K562 (cell line): ENCODE data around the gene TMED8.

Source experiments
- DPF2 ChIP-seq: fragments of 450-650 bp; IDR thresholded peaks from 2 replicates; pipeline ENCODE4 v1.6.1; 2016
- IRF2 ChIP-seq: sonication (generic); formaldehyde crosslinking; IDR thresholded peaks from 2 replicates; pipeline ENCODE4 v1.8.1; 2022; ENCODE audit warnings: mild to moderate bottlenecking, missing genetic modification reagents
- KDM4B ChIP-seq, 2 experiments: fragments of 450-650 bp in 1 of 2; sonication (generic) in 1 of 2; IDR thresholded peaks; 2 replicates each; pipeline ENCODE4 v1.6.1; 2016 to 2017; ENCODE audit warnings: borderline replicate concordance in 2 of 2, antibody characterized with exemption in 1 of 2, low read depth in 1 of 2, mild to moderate bottlenecking in 1 of 2
- PHF8 ChIP-seq: fragments of 200-600 bp; sonication (generic); IDR thresholded peaks from 2 replicates; pipeline ENCODE4 v1.6.1; 2012; ENCODE audit warnings: mixed run types, mild to moderate bottlenecking, inconsistent platforms, low read length, moderate library complexity, borderline replicate concordance
- POLR2A ChIP-seq: fragments of 450-650 bp; conservative IDR thresholded peaks from 2 replicates; pipeline ENCODE4 v1.6.1; 2016
- RNF2 ChIP-seq: sonication (generic); IDR thresholded peaks from 2 replicates; pipeline ENCODE4 v1.6.1; 2016
- TAF1 ChIP-seq: IDR thresholded peaks from 2 replicates; pipeline ENCODE4 v1.6.1; 2011; ENCODE audit warnings: mild to moderate bottlenecking, low read length, moderate library complexity; ENCODE audit not compliant: insufficient read depth, control insufficient read depth, severe bottlenecking; ENCODE audit errors: extremely low read depth
- TAF7 ChIP-seq: fragments of 450-650 bp; IDR thresholded peaks from 2 replicates; pipeline ENCODE4 v1.6.1; 2016; ENCODE audit warnings: missing genetic modification characterization, missing compliant biosample characterization
- ZC3H4 ChIP-seq: sonication (generic); formaldehyde crosslinking; IDR thresholded peaks from 2 replicates; pipeline ENCODE4 v1.9.0; 2021; ENCODE audit warnings: missing genetic modification reagents, borderline replicate concordance
- TF ChIP-seq, protein P1 (sequence below): sonication (generic); formaldehyde crosslinking; IDR thresholded peaks from 2 replicates; pipeline ENCODE4 v1.8.0; 2022; ENCODE audit warnings: mild to moderate bottlenecking, missing genetic modification reagents
- TF ChIP-seq, protein P2 (sequence below), 3 experiments: IDR thresholded peaks in 2 of 3; conservative IDR thresholded peaks in 1 of 3; 2 replicates each; pipeline ENCODE4 v1.5.1; 2011 to 2012; ENCODE audit warnings: low read length in 3 of 3, mild to moderate bottlenecking in 3 of 3, control low read depth in 2 of 3, improper control_type of control experiment in 1 of 3, inconsistent platforms in 1 of 3, low read depth in 1 of 3, mixed read lengths in 1 of 3, moderate library complexity in 1 of 3; ENCODE audit not compliant: insufficient read depth in 2 of 3
- TF ChIP-seq, protein P3 (sequence below): fragments of 200-400 bp; formaldehyde crosslinking; IDR thresholded peaks from 2 replicates; pipeline ENCODE4 v1.6.1; 2017; ENCODE audit warnings: mild to moderate bottlenecking, low read depth, low read length, moderate library complexity
- TF ChIP-seq, protein P4 (sequence below): sonication (generic); formaldehyde crosslinking; IDR thresholded peaks from 2 replicates; pipeline ENCODE4 v1.8.1; 2023; ENCODE audit warnings: mild to moderate bottlenecking, missing genetic modification reagents

DNA sequence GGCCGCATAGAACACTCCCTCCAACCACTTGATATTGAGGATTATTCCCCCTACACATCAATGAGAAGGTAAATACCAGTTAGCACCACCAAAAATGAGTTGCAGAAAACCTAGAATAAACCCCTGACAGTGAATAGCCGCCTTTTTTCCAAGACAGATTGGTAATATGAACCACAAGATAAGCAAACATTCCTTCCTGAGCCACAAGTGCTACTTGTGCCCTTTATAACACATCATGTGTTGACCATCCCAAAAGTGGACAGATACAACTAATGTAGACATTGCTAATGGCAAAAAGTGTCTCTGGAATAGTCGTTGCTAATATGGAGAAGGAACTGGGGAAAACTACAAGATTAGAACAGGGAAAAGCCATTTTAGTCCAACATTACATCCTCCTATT, 29.2 kb upstream of the TMED8 start:
- TF ChIP-seq DPF2 (no peak), PHF8 (no peak), IRF2 (CRISPR knock-in tag) (no peak), KDM4B (IDR thresholded peaks at IDR 0.05; ENCODE audit: borderline replicate concordance in 2 of 2, low read depth in 1 of 2) (no peak), TAF1 (no peak), POLR2A (no peak), TAF7 (tag) (no peak), RNF2 (no peak), ZC3H4 (no peak)
- TF ChIP-seq, protein P1, sequence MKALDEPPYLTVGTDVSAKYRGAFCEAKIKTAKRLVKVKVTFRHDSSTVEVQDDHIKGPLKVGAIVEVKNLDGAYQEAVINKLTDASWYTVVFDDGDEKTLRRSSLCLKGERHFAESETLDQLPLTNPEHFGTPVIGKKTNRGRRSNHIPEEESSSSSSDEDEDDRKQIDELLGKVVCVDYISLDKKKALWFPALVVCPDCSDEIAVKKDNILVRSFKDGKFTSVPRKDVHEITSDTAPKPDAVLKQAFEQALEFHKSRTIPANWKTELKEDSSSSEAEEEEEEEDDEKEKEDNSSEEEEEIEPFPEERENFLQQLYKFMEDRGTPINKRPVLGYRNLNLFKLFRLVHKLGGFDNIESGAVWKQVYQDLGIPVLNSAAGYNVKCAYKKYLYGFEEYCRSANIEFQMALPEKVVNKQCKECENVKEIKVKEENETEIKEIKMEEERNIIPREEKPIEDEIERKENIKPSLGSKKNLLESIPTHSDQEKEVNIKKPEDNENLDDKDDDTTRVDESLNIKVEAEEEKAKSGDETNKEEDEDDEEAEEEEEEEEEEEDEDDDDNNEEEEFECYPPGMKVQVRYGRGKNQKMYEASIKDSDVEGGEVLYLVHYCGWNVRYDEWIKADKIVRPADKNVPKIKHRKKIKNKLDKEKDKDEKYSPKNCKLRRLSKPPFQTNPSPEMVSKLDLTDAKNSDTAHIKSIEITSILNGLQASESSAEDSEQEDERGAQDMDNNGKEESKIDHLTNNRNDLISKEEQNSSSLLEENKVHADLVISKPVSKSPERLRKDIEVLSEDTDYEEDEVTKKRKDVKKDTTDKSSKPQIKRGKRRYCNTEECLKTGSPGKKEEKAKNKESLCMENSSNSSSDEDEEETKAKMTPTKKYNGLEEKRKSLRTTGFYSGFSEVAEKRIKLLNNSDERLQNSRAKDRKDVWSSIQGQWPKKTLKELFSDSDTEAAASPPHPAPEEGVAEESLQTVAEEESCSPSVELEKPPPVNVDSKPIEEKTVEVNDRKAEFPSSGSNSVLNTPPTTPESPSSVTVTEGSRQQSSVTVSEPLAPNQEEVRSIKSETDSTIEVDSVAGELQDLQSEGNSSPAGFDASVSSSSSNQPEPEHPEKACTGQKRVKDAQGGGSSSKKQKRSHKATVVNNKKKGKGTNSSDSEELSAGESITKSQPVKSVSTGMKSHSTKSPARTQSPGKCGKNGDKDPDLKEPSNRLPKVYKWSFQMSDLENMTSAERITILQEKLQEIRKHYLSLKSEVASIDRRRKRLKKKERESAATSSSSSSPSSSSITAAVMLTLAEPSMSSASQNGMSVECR (CRISPR knock-in tag) = no peak
- TF ChIP-seq, protein P2, sequence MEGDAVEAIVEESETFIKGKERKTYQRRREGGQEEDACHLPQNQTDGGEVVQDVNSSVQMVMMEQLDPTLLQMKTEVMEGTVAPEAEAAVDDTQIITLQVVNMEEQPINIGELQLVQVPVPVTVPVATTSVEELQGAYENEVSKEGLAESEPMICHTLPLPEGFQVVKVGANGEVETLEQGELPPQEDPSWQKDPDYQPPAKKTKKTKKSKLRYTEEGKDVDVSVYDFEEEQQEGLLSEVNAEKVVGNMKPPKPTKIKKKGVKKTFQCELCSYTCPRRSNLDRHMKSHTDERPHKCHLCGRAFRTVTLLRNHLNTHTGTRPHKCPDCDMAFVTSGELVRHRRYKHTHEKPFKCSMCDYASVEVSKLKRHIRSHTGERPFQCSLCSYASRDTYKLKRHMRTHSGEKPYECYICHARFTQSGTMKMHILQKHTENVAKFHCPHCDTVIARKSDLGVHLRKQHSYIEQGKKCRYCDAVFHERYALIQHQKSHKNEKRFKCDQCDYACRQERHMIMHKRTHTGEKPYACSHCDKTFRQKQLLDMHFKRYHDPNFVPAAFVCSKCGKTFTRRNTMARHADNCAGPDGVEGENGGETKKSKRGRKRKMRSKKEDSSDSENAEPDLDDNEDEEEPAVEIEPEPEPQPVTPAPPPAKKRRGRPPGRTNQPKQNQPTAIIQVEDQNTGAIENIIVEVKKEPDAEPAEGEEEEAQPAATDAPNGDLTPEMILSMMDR (IDR thresholded peaks at IDR 0.05 in 2 of 3, conservative IDR thresholded peaks at IDR 0.05 in 1 of 3; ENCODE audit: insufficient read depth in 2 of 3, low read depth in 1 of 3, low read length in 3 of 3) = no peak
- TF ChIP-seq, protein P3, sequence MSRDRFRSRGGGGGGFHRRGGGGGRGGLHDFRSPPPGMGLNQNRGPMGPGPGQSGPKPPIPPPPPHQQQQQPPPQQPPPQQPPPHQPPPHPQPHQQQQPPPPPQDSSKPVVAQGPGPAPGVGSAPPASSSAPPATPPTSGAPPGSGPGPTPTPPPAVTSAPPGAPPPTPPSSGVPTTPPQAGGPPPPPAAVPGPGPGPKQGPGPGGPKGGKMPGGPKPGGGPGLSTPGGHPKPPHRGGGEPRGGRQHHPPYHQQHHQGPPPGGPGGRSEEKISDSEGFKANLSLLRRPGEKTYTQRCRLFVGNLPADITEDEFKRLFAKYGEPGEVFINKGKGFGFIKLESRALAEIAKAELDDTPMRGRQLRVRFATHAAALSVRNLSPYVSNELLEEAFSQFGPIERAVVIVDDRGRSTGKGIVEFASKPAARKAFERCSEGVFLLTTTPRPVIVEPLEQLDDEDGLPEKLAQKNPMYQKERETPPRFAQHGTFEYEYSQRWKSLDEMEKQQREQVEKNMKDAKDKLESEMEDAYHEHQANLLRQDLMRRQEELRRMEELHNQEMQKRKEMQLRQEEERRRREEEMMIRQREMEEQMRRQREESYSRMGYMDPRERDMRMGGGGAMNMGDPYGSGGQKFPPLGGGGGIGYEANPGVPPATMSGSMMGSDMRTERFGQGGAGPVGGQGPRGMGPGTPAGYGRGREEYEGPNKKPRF = no peak
- TF ChIP-seq, protein P4, sequence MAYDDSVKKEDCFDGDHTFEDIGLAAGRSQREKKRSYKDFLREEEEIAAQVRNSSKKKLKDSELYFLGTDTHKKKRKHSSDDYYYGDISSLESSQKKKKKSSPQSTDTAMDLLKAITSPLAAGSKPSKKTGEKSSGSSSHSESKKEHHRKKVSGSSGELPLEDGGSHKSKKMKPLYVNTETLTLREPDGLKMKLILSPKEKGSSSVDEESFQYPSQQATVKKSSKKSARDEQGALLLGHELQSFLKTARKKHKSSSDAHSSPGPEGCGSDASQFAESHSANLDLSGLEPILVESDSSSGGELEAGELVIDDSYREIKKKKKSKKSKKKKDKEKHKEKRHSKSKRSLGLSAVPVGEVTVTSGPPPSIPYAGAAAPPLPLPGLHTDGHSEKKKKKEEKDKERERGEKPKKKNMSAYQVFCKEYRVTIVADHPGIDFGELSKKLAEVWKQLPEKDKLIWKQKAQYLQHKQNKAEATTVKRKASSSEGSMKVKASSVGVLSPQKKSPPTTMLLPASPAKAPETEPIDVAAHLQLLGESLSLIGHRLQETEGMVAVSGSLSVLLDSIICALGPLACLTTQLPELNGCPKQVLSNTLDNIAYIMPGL (CRISPR knock-in tag) = no peak
